T-helper 1 cell treated with Interleukin-12 subunit alpha and Interleukin-12 subunit beta and Interleukin-4 antibody, amounts not matched to agents 30 ng/mL and 1 ng/mL, for 36 hours (primary cell): ENCODE results near the gene ATP1A2. TPM values are rescaled to one million over a fixed set of nuclear protein-coding genes. Genes with fewer than 3 reads are reported as not detected.

Experiments used
- intact Hi-C: fragments of 100-400 bp; cut with micrococcal nuclease; formaldehyde crosslinking; loops from one replicate; pipeline ENCODE4 v1.15.1; 2024
- total RNA-seq: library from RNA; stranded (reverse); gene quantifications from 2 replicates; pipeline ENCODE4 v1.2.3, GENCODE V29; 2022

Gene ATP1A2
- total RNA-seq: not detected in 2 replicates

GRCh38 chr1:160115545-160116282 is at the start of gene ATP1A2:
Gene ATP1A2, plus strand, starts transcription at chr1:160115759. Its CDS starts 103 bp downstream, at chr1:160115862.
- intact Hi-C loops: no loop called here

- intact Hi-C loops: no loop called here
Observed at GRCh38 chr1:160066829-160067745, 48.5 kb upstream of the ATP1A2 start.

DNA sequence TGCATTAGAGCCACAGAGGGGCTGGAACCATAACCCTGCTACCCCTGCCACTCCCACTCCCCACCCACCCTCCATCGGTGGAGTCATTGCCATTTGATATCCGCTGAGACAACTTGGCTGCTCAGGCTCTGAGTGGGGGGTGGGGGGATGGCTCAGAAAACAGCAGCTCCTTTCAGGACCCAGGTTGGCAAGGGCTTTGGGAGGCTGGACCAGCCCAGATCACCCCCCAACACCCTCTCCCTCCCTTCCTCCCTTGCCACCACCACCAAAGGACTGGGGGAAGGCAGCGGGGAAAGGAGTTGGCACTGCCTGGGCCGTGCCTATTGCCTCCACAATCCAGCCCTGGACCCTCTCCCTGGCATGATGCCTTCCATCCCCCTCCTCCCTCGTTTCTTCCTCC is 47.3 kb upstream of the ATP1A2 start:
- intact Hi-C loops: no loop called here

- intact Hi-C loops: no loop called here
Observed at GRCh38 chr1:160069460-160070231, 45.9 kb upstream of the ATP1A2 start, which contains the start of gene KCNJ10. Gene KCNJ10, minus strand, starts transcription at chr1:160070160. Its CDS starts 27,628 bp downstream, at chr1:160042532.

DNA sequence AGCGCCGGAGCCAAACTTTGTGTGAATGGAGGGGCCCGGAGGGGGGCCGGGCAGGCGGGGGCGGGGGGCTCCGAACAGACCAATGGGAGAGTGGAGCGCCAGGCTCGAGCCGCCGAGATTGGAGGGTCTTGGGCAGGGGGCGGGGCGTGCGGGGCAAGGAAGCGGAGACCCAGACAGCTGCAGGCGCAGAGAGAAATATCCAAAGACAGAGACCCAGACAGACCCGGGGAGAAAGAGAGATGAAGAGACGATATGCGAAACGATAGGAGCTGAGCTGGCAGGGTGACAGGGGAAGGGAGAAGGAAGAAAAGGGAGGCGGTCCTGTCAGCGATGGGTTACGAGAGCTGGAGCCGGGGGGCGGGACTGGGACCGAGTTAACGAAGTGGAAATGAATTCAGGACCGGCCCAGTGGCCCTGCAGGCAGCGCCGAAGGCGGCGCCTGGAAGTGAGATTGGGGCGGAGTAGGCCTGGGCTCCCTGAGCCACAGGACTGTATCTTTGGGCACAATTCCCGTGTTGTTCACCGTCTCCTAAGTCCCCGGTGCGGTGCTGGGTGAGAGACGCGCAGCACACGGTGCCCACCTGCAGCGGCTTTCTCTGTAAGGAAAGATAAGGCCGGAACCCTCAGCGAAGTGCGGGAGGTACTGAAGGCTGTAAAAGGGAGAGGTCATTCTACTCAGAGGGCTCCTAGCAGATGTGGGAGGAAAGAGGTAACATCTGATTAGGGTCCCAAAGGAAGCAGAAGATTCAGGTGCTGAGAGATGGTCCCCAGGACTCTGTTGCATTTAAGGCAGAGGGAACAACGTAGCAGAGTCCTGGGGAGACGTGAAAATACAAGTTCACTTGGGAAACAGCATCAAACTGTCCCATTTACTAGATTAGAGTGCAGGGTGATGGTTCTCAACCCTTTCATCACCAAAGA is 45.1 kb upstream of the ATP1A2 start:
- intact Hi-C loops: no loop called here

DNA sequence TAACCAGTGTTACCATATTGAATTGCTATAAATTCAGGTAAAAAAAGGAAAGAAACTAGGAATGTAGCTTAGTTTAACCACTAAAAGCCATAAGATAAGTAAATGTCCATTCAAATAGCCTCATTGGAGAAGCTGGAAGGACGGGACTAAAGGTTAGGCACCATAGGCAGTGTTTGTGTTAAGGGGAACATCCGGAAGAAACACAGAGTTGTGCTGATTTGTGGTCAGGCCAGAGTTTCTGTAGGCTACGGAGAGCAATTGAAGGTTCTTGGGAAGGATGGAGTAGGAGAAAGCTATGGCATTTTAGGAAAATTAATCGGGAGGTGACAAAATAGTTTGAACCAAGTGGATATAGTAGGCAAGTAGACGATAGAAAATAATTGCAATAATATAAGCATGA is 44.3 kb upstream of the ATP1A2 start:
- intact Hi-C loops: no loop called here

GRCh38 chr1:160074865-160075264 is 40.7 kb upstream of the ATP1A2 start:
- intact Hi-C loops: no loop called here

GRCh38 chr1:160075836-160076235 is 39.7 kb upstream of the ATP1A2 start:
- intact Hi-C loops: no loop called here

- intact Hi-C loops: no loop called here
Observed at GRCh38 chr1:160076295-160076694, 39.3 kb upstream of the ATP1A2 start.

DNA sequence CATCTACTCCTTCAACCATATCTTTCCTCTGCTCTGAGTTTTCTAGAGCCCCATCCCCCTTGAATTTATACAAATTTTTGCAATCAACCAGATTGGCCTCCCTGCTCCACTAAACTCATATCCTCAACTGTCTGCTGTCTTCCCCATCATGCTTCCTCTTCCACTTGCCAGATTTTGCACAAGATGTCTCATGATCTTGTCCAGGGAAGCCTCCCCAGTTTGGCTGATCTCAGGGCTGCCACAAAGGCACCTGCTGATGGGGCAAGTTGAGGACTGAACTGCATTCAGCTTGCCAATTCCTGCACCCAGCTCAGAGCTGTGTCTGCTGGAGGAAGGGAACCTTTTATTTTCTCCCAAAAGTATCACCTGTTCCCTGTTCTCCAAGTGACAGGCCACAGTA is 38.1 kb upstream of the ATP1A2 start:
- intact Hi-C loops: no loop called here

DNA sequence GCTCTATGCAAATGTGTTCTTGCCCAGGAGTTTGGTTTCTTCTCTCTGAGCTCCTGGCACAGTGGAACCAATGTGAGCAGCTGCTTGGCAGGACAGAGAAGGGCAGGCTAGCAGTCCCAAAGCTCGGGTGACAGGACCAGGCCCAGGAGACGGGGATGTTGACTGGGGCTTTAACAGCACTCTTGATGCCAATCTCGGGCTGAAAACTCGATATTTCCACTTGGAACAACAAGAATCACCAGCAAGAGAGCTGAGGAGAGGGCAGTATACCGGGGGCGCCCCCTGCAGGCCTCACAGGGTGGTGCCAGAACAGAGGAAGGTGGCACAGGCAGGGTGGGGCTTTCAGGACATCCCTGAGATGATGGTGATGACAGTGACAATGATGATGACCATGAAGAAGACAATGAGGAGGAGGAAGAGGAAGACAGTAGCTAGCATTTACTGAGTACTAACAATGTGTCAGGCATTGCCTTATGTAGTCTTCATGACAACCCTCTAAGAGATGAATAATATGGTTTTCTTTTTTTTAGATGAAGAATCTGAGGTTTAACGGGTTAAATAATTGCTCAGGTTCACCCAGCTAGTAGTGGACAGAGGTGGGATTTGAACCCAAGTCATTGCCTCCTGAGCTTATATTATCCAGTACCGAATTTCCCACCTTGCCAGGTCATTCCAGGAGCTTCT is 36.9 kb upstream of the ATP1A2 start:
- intact Hi-C loops: loop anchor here (1.0 kb wide), 2 partner anchors 32 to 142 kb away; no protein-coding TSS in a partner anchor

DNA sequence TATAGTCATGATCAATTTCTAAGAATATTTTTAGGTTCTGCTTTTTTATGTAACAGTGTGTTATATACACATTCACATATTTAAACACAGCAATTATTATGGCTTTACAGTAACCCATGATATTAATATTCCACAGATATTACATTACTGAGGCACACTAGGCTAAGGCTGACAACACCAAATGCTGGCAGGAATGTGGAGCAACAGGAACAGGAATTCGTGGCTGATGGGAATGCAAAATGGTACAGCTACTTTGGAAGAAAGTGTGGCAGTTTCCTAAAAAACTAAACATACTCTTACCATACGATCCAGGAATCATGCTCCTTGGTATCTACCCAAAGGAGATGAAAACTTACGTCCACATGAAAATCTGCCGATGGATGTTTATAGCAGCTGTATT is 36.1 kb upstream of the ATP1A2 start:
- intact Hi-C loops: no loop called here

GRCh38 chr1:160080381-160081100 is 35.0 kb upstream of the ATP1A2 start:
- intact Hi-C loops: no loop called here

GRCh38 chr1:160081261-160081936 is 34.2 kb upstream of the ATP1A2 start, which contains the start of gene KCNJ9:
Gene KCNJ9, plus strand, starts transcription at chr1:160081538. Its CDS starts 2,493 bp downstream, at chr1:160084031.
- intact Hi-C loops: no loop called here

- intact Hi-C loops: no loop called here
Observed at GRCh38 chr1:160082487-160082886, 33.1 kb upstream of the ATP1A2 start.

DNA sequence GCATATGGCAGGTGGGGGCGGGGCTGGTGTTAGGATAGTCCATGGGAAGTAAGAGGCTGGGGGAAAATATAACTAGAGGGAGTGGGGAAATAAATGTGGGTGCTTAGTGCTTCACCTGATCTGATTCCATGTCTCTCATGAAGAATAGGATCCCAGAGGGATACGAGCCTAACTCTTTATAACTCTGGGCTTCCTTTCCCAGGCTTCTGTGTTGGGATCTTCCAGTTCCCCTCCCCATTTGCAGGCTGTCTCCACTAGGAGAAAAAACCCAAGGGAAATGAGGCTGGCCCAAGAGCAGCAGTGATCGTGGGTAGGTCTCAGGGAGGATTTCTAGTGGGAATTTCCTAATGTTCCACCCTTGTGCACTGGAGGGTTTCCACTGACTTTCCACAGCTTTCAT is 32.6 kb upstream of the ATP1A2 start:
- intact Hi-C loops: no loop called here

- intact Hi-C loops: loop anchor here (1.0 to 2.0 kb wide), 4 partner anchors 38 to 147 kb away; partner anchors contain the start of gene PIGM
Observed at GRCh38 chr1:160083968-160084770, 31.4 kb upstream of the ATP1A2 start.
